Measurements from ENCODE around the gene GPATCH8. TPM values are rescaled to one million over a fixed set of nuclear protein-coding genes. Genes with fewer than 3 reads are reported as not detected.

GPATCH8 gene
- total and polyA plus RNA-seq, 2 donors (not counting 3 experiments of a cell fraction or from before 2014, with no cell fraction given), result 14.6 to 35.3 TPM

DNA sequence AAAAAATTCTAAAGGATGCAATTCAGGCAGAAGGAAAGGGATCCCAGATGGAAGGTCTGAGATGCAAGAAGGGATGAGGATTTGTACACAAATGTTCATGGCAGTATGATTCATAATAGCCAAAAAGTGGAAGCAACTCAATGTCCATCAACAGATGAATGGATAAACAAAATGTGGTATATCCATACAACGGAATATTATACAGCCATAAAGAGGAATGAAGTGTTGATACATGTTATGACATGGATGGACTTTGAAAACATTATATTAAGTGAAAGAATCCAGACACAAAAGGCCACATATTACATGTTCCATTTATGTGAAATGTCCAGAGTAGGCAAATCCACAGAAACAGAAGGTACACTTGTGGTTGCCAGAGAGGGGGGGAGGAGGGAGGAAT is 23.9 kb upstream of the GPATCH8 start:
- no peak for TF ChIP-seq POLR2AphosphoS5 (IDR thresholded peaks at IDR 0.05; ENCODE audit: insufficient read depth, low read depth, low read length)
- TF ChIP-seq EZH2 (IDR thresholded peaks at IDR 0.05; ENCODE audit: borderline replicate concordance, low read depth, low read length, severe bottlenecking), result no peak
- TF ChIP-seq GATA2 (IDR thresholded peaks at IDR 0.05; ENCODE audit: insufficient read depth, insufficient read length, low read depth, low read length), result no peak
- TF ChIP-seq JUN (IDR thresholded peaks at IDR 0.05; ENCODE audit: borderline replicate concordance, insufficient read depth, insufficient read length, low read depth), result no peak
- Histone ChIP-seq H3K9me3 (replicated peaks; ENCODE audit: control insufficient read depth, insufficient read depth, low read length) (no peaks in the 10 kb centered on the region), H3K79me2 (ENCODE audit: control insufficient read depth, insufficient read depth, low read length) (no peaks in the 10 kb centered on the region), H3K27ac (ENCODE audit: insufficient read depth, low read depth, low read length) (no peak overlapping the region), H3K4me3 (replicated peaks in 1 of 3; ENCODE audit: insufficient read depth in 1 of 3, low read depth in 1 of 3, low read length in 3 of 3) (no peak overlapping the region), H3K4me2 (ENCODE audit: insufficient read depth, low read length) (no peak overlapping the region), H3K36me3 (ENCODE audit: control insufficient read depth in 2 of 2, extremely low read depth in 1 of 2, insufficient read depth in 2 of 2, low read length in 2 of 2) (no peaks in the 10 kb centered on the region), H3K9me1 (replicated peaks; ENCODE audit: control insufficient read depth, extremely low read depth, insufficient read depth, low read length) (no peaks in the 10 kb centered on the region), H4K20me1 (replicated peaks; ENCODE audit: control insufficient read depth, extremely low read depth, insufficient read depth, low read length) (no peaks in the 10 kb centered on the region), H2AFZ (ENCODE audit: low read depth, low read length) (no peak overlapping the region), H3K27me3 (ENCODE audit: control insufficient read depth in 2 of 2, insufficient read depth in 2 of 2, low read length in 2 of 2) (peaks cover 4 to 5% of the 10 kb centered on the region in 2 experiments), H3K9ac (replicated peaks; ENCODE audit: extremely low read depth, insufficient read depth, low read length) (no peak overlapping the region), H3K4me1 (ENCODE audit: control insufficient read depth, extremely low read depth, insufficient read depth, low read length) (no peaks in the 10 kb centered on the region)
- no peak for FAIRE-seq
- ChIA-PET CTCF (interaction anchor here (1.4 kb wide), 1 partner anchor 15 kb away, joined by 3 read pairs; no protein-coding TSS in a partner anchor), POLR2A (no interaction called here)
- DNase-seq (ENCODE audit: low read depth, low spot score), result no peak
- dilution Hi-C loops (cut with MboI; ENCODE audit: extremely low pct_ligation_motif_present, low sequenced_read_pairs), result no loop called here
- intact Hi-C loops (cut with micrococcal nuclease), result no loop called here
- no TSS peak for BruUV-seq (replicated peaks)

DNA sequence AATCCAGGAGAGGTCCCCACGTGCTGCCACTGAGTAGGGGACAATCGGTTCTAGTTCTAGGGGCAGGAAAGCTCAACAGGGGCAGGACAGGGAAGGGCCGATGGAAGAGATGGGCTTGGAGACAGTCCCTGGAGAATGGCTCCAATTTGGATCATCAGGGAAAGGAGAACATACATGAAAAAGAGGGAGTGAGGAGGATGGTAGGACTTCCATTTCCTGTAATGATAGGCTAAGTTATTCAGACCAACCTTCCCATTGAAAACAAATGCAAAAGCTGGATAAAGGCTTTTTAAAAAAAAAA is 20.4 kb upstream of the GPATCH8 start:
- no TSS peak for BruUV-seq (replicated peaks)
- Histone ChIP-seq H3K27me3 (ENCODE audit: control insufficient read depth in 2 of 2, insufficient read depth in 2 of 2, low read length in 2 of 2) (no peaks in the 10 kb centered on the region), H3K4me3 (replicated peaks in 1 of 3; ENCODE audit: insufficient read depth in 1 of 3, low read depth in 1 of 3, low read length in 3 of 3) (no peak overlapping the region), H3K36me3 (ENCODE audit: control insufficient read depth in 2 of 2, extremely low read depth in 1 of 2, insufficient read depth in 2 of 2, low read length in 2 of 2) (no peaks in the 10 kb centered on the region), H4K20me1 (replicated peaks; ENCODE audit: control insufficient read depth, extremely low read depth, insufficient read depth, low read length) (no peaks in the 10 kb centered on the region), H3K4me2 (ENCODE audit: insufficient read depth, low read length) (no peak overlapping the region), H3K79me2 (ENCODE audit: control insufficient read depth, insufficient read depth, low read length) (no peaks in the 10 kb centered on the region), H3K9me1 (replicated peaks; ENCODE audit: control insufficient read depth, extremely low read depth, insufficient read depth, low read length) (no peaks in the 10 kb centered on the region), H2AFZ (ENCODE audit: low read depth, low read length) (peak overlapping the region; percentile 68), H3K27ac (ENCODE audit: insufficient read depth, low read depth, low read length) (no peak overlapping the region), H3K9me3 (replicated peaks; ENCODE audit: control insufficient read depth, insufficient read depth, low read length) (no peaks in the 10 kb centered on the region), H3K4me1 (ENCODE audit: control insufficient read depth, extremely low read depth, insufficient read depth, low read length) (no peaks in the 10 kb centered on the region), H3K9ac (replicated peaks; ENCODE audit: extremely low read depth, insufficient read depth, low read length) (no peak overlapping the region)
- dilution Hi-C loops (cut with MboI; ENCODE audit: extremely low pct_ligation_motif_present, low sequenced_read_pairs) (no loop called here), intact Hi-C loops (cut with micrococcal nuclease) (loop anchor here (1.0 kb wide), 2 partner anchors 123 to 313 kb away; no protein-coding TSS in a partner anchor)
- ChIA-PET CTCF (interaction anchor here (0.5 to 2.5 kb wide), 98 partner anchors 9 to 678 kb away, joined by 3 to 86 read pairs (median 4); partner anchors contain the start of genes DBF4B, FAM171A2, FZD2 and GPATCH8), POLR2A (no interaction called here)
- no peak for FAIRE-seq
- DNase-seq (ENCODE audit: low read depth, low spot score), result no peak
- no peak for TF ChIP-seq MYC (IDR thresholded peaks at IDR 0.05; ENCODE audit: low read depth, low read length)
- TF ChIP-seq FOS (IDR thresholded peaks at IDR 0.05; ENCODE audit: borderline replicate concordance, insufficient read depth, low read length), result no peak
- TF ChIP-seq POLR2A (IDR thresholded peaks at IDR 0.05; ENCODE audit: low read depth, low read length), result no peak
- TF ChIP-seq GATA2 (IDR thresholded peaks at IDR 0.05; ENCODE audit: insufficient read depth, insufficient read length, low read depth, low read length), result no peak
- TF ChIP-seq JUN (IDR thresholded peaks at IDR 0.05; ENCODE audit: borderline replicate concordance, insufficient read depth, insufficient read length, low read depth), result no peak
- TF ChIP-seq, protein P1, sequence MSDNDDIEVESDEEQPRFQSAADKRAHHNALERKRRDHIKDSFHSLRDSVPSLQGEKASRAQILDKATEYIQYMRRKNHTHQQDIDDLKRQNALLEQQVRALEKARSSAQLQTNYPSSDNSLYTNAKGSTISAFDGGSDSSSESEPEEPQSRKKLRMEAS (IDR thresholded peaks at IDR 0.05; ENCODE audit: insufficient read depth, insufficient read length), result no peak
- TF ChIP-seq POLR2AphosphoS5 (IDR thresholded peaks at IDR 0.05; ENCODE audit: insufficient read depth, low read depth, low read length), result no peak
- TF ChIP-seq, protein P2, sequence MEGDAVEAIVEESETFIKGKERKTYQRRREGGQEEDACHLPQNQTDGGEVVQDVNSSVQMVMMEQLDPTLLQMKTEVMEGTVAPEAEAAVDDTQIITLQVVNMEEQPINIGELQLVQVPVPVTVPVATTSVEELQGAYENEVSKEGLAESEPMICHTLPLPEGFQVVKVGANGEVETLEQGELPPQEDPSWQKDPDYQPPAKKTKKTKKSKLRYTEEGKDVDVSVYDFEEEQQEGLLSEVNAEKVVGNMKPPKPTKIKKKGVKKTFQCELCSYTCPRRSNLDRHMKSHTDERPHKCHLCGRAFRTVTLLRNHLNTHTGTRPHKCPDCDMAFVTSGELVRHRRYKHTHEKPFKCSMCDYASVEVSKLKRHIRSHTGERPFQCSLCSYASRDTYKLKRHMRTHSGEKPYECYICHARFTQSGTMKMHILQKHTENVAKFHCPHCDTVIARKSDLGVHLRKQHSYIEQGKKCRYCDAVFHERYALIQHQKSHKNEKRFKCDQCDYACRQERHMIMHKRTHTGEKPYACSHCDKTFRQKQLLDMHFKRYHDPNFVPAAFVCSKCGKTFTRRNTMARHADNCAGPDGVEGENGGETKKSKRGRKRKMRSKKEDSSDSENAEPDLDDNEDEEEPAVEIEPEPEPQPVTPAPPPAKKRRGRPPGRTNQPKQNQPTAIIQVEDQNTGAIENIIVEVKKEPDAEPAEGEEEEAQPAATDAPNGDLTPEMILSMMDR (IDR thresholded peaks at IDR 0.05; ENCODE audit: extremely low read depth in 1 of 2, insufficient read depth in 1 of 2, low read depth in 1 of 2, low read length in 2 of 2), result no peak
- no peak for TF ChIP-seq EZH2 (IDR thresholded peaks at IDR 0.05; ENCODE audit: borderline replicate concordance, low read depth, low read length, severe bottlenecking)

Data from endothelial cell of umbilical vein (primary cell).